SH-SY5Y (cell line): ENCODE measurements around the gene LPA.

Source experiments
- GATA2 ChIP-seq: IDR thresholded peaks from 2 replicates; pipeline ENCODE4 v1.6.1; 2011; ENCODE audit warnings: mild to moderate bottlenecking, low read depth, low read length
- GATA3 ChIP-seq: IDR thresholded peaks from 2 replicates; pipeline ENCODE4 v1.6.1; 2011; ENCODE audit warnings: low read depth, mild to moderate bottlenecking, low read length, moderate library complexity

DNA sequence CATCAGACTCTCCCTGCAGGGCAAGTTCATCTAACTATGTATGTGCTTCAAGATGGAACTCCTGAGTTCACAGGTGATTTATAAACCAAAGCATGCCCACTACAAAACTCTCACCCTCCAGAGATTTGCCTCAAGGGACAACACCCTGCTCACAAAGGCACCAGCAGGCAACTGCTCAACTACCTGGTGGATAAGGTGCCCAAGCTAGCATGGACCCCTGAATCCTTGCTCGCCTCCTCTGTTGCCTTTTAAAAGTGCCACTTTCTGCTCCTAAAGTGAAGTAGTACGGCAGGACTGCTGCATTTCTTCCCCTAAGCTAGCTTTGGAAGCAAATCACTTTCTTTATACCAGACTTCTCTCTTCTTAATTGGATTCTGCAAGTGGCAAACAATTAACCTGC is 1.2 kb downstream of the LPA start:
- no peak for TF ChIP-seq GATA2
- no peak for TF ChIP-seq GATA3
